ENCODE measurements around the gene ITGA8. TPM values are rescaled to one million over a fixed set of nuclear protein-coding genes. Genes with fewer than 3 reads are reported as not detected.

The ITGA8 gene
- total RNA-seq, 1 donor from 2014 or later: 0.37 TPM

GRCh38 chr10:15714847-15715246, 4.9 kb downstream of the ITGA8 start:
- no peaks in the 10 kb centered on the region for H3K36me3 Mint-ChIP-seq (ENCODE audit: low read depth)
- DNase-seq (ENCODE audit: low read depth, low spot score): no peak
- peaks cover 7% of the 10 kb centered on the region for H3K4me1 Mint-ChIP-seq
- TF ChIP-seq, protein P1, sequence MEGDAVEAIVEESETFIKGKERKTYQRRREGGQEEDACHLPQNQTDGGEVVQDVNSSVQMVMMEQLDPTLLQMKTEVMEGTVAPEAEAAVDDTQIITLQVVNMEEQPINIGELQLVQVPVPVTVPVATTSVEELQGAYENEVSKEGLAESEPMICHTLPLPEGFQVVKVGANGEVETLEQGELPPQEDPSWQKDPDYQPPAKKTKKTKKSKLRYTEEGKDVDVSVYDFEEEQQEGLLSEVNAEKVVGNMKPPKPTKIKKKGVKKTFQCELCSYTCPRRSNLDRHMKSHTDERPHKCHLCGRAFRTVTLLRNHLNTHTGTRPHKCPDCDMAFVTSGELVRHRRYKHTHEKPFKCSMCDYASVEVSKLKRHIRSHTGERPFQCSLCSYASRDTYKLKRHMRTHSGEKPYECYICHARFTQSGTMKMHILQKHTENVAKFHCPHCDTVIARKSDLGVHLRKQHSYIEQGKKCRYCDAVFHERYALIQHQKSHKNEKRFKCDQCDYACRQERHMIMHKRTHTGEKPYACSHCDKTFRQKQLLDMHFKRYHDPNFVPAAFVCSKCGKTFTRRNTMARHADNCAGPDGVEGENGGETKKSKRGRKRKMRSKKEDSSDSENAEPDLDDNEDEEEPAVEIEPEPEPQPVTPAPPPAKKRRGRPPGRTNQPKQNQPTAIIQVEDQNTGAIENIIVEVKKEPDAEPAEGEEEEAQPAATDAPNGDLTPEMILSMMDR (conservative IDR thresholded peaks at IDR 0.05): no peak
- H3K27me3 Mint-ChIP-seq (ENCODE audit: low read depth): peaks cover 49% of the 10 kb centered on the region
- H3K27ac Mint-ChIP-seq (ENCODE audit: unreplicated experiment): no peak overlapping the region
- no peaks in the 10 kb centered on the region for H3K9me3 Mint-ChIP-seq
- H3K4me3 Mint-ChIP-seq: no peak overlapping the region

DNA sequence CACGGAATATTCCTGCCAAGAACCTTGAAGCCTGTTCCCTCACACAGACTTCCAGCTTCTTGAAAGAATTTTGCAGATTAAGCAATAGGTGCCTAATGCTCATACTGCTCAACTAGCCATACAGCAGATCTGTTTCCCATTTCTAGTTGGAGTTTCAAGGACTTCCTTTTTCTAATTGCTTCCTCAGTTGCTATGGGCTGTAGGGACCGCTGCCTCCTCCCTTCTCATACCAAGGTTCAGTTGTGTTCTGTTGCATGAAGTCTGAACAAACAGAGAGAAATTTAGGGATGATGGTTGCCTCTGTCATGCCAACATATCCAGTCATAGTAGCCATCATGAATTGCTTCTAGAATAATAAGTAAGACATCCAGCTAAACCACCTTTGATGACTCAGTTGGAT, 6.8 kb downstream of the ITGA8 start:
- peaks cover 33% of the 10 kb centered on the region for H3K27me3 Mint-ChIP-seq (ENCODE audit: low read depth)
- H3K4me1 Mint-ChIP-seq: no peaks in the 10 kb centered on the region
- no peak for DNase-seq (ENCODE audit: low read depth, low spot score)
- no peak overlapping the region for H3K27ac Mint-ChIP-seq (ENCODE audit: unreplicated experiment)
- no peaks in the 10 kb centered on the region for H3K36me3 Mint-ChIP-seq (ENCODE audit: low read depth)
- TF ChIP-seq, protein P1 (conservative IDR thresholded peaks at IDR 0.05): no peak
- H3K9me3 Mint-ChIP-seq: no peaks in the 10 kb centered on the region
- H3K4me3 Mint-ChIP-seq: no peak overlapping the region

GRCh38 chr10:15710455-15710854, 9.3 kb downstream of the ITGA8 start:
- no peaks in the 10 kb centered on the region for H3K4me1 Mint-ChIP-seq
- H3K36me3 Mint-ChIP-seq (ENCODE audit: low read depth): no peaks in the 10 kb centered on the region
- peaks cover 16% of the 10 kb centered on the region for H3K27me3 Mint-ChIP-seq (ENCODE audit: low read depth)
- H3K27ac Mint-ChIP-seq (ENCODE audit: unreplicated experiment): no peak overlapping the region
- TF ChIP-seq, protein P1 (conservative IDR thresholded peaks at IDR 0.05): no peak
- H3K4me3 Mint-ChIP-seq: no peak overlapping the region
- DNase-seq (ENCODE audit: low read depth, low spot score): no peak
- H3K9me3 Mint-ChIP-seq: no peaks in the 10 kb centered on the region

GRCh38 chr10:15705298-15705697, 14.4 kb downstream of the ITGA8 start:
- TF ChIP-seq, protein P1 (conservative IDR thresholded peaks at IDR 0.05): no peak
- Mint-ChIP-seq H3K27ac (ENCODE audit: unreplicated experiment) (no peak overlapping the region), H3K4me1 (no peaks in the 10 kb centered on the region), H3K27me3 (ENCODE audit: low read depth) (peaks cover 4% of the 10 kb centered on the region), H3K9me3 (no peaks in the 10 kb centered on the region), H3K4me3 (no peak overlapping the region), H3K36me3 (ENCODE audit: low read depth) (no peaks in the 10 kb centered on the region)
- no peak for DNase-seq (ENCODE audit: low read depth, low spot score)

DNA sequence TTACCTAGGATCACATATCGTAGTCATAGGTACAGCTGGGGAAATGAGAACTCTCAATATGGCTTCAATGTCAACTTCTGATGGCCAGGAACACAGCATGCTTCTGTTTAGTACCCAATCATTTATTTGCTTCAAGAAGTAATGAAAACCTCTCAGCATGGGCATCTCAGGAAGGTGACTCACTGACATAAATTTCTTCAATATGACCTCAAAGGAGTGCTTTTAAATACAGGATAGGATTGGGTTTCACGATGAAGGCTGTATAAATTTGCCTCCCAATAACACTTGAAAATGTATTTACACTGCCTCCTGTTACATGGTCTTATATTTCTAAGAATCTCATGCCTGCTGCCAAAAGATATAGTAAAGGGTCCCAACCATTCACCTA, 15.1 kb downstream of the ITGA8 start:
- no peak overlapping the region for H3K4me3 Mint-ChIP-seq
- peaks cover 4% of the 10 kb centered on the region for H3K27me3 Mint-ChIP-seq (ENCODE audit: low read depth)
- H3K27ac Mint-ChIP-seq (ENCODE audit: unreplicated experiment): no peak overlapping the region
- TF ChIP-seq, protein P1 (conservative IDR thresholded peaks at IDR 0.05): no peak
- no peaks in the 10 kb centered on the region for H3K9me3 Mint-ChIP-seq
- no peak for DNase-seq (ENCODE audit: low read depth, low spot score)
- H3K4me1 Mint-ChIP-seq: no peaks in the 10 kb centered on the region
- no peaks in the 10 kb centered on the region for H3K36me3 Mint-ChIP-seq (ENCODE audit: low read depth)

Data from neural crest cell (in vitro differentiated cells).